GM04504 (cell line): ENCODE data around the gene TAF11.
"Not testable (repeated sequence)": the region's sequence is repeated elsewhere in the genome, so short reads cannot be mapped to it uniquely, and the experiment has no call there.

Experiments used
- DNase-seq: peaks from one replicate; pipeline ENCODE4 v3.0.0-alpha.2; 2012; ENCODE audit warnings: low read depth

The TAF11 gene

GRCh38 chr6:34904990-34905613 is 17.3 kb upstream of the TAF11 start:
- DNase-seq, result no peak

GRCh38 chr6:34901930-34902329 is 14.1 kb upstream of the TAF11 start:
- no peak for DNase-seq

GRCh38 chr6:34900321-34901031 is 12.6 kb upstream of the TAF11 start:
- DNase-seq, result no peak

GRCh38 chr6:34899748-34900147 is 11.9 kb upstream of the TAF11 start:
- not testable (repeated sequence) for DNase-seq

- DNase-seq, result no peak
These were observed 9.9 kb upstream of the TAF11 start for GRCh38 chr6:34897716-34898115.

- DNase-seq, result no peak
These were observed 9.3 kb upstream of the TAF11 start for GRCh38 chr6:34897130-34897529.

- DNase-seq, result no peak
These were observed 6.9 kb upstream of the TAF11 start for GRCh38 chr6:34894693-34895092.

- no peak for DNase-seq
These were observed 3.5 kb upstream of the TAF11 start for GRCh38 chr6:34891296-34891695.

- no peak for DNase-seq
These were observed 2.7 kb upstream of the TAF11 start for GRCh38 chr6:34890533-34890925.

GRCh38 chr6:34888874-34889555 is 1.2 kb upstream of the TAF11 start, which contains the start of gene ANKS1A:
Gene ANKS1A, plus strand, starts transcription at chr6:34889255. Its CDS starts 148 bp downstream, at chr6:34889403.
- DNase-seq, result no peak

- DNase-seq, result no peak
These were observed 643 bp upstream of the TAF11 start for GRCh38 chr6:34888514-34888856.

GRCh38 chr6:34885837-34886236 is 2.0 kb downstream of the TAF11 start:
- DNase-seq, result not testable (repeated sequence)

- DNase-seq, result no peak
These were observed 2.8 kb downstream of the TAF11 start for GRCh38 chr6:34884996-34885395.

- not testable (repeated sequence) for DNase-seq
These were observed 3.8 kb downstream of the TAF11 start for GRCh38 chr6:34884073-34884472.

GRCh38 chr6:34877869-34878485 is 9.9 kb downstream of the TAF11 start:
- DNase-seq, result no peak

GRCh38 chr6:34877259-34877658 is 10.6 kb downstream of the TAF11 start:
- DNase-seq, result no peak

GRCh38 chr6:34876472-34876871 is 11.4 kb downstream of the TAF11 start:
- no peak for DNase-seq

- no peak for DNase-seq
These were observed 12.3 kb downstream of the TAF11 start for GRCh38 chr6:34875292-34876213.

- DNase-seq, result no peak
These were observed 15.5 kb downstream of the TAF11 start for GRCh38 chr6:34872332-34872731.

GRCh38 chr6:34871853-34872252 is 16.0 kb downstream of the TAF11 start:
- DNase-seq, result no peak

GRCh38 chr6:34867484-34867883 is 20.4 kb downstream of the TAF11 start:
- DNase-seq, result no peak

GRCh38 chr6:34866509-34866908 is 21.3 kb downstream of the TAF11 start:
- DNase-seq, result no peak
